Skeletal muscle tissue (tissue), 4 donors: Measurements from ENCODE around the gene MYO3B. TPM values are rescaled to one million over a fixed set of nuclear protein-coding genes. Genes with fewer than 3 reads are reported as not detected.

Source experiments
- H3K27ac ChIP-seq: one replicate; pipeline ENCODE4 v1.7.0; 2013; ENCODE audit warnings: mild to moderate bottlenecking, low read depth, low read length, inconsistent platforms
- H3K27me3 ChIP-seq, 3 donors: one replicate each; pipeline ENCODE4 v1.7.0; 2013; ENCODE audit warnings: low read length in 3 of 3; ENCODE audit not compliant: control insufficient read depth in 3 of 3, insufficient read depth in 3 of 3
- H3K36me3 ChIP-seq, 3 donors: one replicate each; pipeline ENCODE4 v1.7.0; 2013; ENCODE audit warnings: low read length in 3 of 3; ENCODE audit not compliant: control insufficient read depth in 3 of 3, insufficient read depth in 3 of 3
- H3K4me1 ChIP-seq, 3 donors: one replicate each; pipeline ENCODE4 v1.7.0; 2013; ENCODE audit warnings: low read length in 3 of 3, mild to moderate bottlenecking in 3 of 3; ENCODE audit not compliant: control insufficient read depth in 3 of 3, insufficient read depth in 3 of 3
- H3K4me3 ChIP-seq, 3 donors: one replicate each; pipeline ENCODE4 v1.7.0; 2013; ENCODE audit warnings: low read length in 3 of 3
- H3K9ac ChIP-seq, 3 donors: one replicate each; pipeline ENCODE4 v1.7.0; 2013; ENCODE audit warnings: low read length in 3 of 3, mild to moderate bottlenecking in 3 of 3, moderate library complexity in 2 of 3, low read depth in 1 of 3
- H3K9me3 ChIP-seq, 3 donors: one replicate each; pipeline ENCODE4 v1.7.0; 2013; ENCODE audit warnings: low read length in 3 of 3; ENCODE audit not compliant: control insufficient read depth in 3 of 3
- total RNA-seq: library from RNA; depleted of rRNA; stranded (reverse); fragments of >200 nt; gene quantifications from one replicate; pipeline ENCODE4 v1.2.3, GENCODE V29; 2014
- donor health status: Osteomylitis.

MYO3B gene
- total RNA-seq, 1 donor from 2014 or later = under 0.01 TPM

- Histone ChIP-seq H3K36me3 (no peaks in the 10 kb centered on the region), H3K27ac (no peak overlapping the region), H3K27me3 (no peaks in the 10 kb centered on the region), H3K9me3 (no peaks in the 10 kb centered on the region), H3K4me3 (no peak overlapping the region), H3K9ac (no peak overlapping the region), H3K4me1 (no peaks in the 10 kb centered on the region)
Observed at GRCh38 chr2:170306293-170306873, 128.4 kb downstream of the MYO3B start.

DNA sequence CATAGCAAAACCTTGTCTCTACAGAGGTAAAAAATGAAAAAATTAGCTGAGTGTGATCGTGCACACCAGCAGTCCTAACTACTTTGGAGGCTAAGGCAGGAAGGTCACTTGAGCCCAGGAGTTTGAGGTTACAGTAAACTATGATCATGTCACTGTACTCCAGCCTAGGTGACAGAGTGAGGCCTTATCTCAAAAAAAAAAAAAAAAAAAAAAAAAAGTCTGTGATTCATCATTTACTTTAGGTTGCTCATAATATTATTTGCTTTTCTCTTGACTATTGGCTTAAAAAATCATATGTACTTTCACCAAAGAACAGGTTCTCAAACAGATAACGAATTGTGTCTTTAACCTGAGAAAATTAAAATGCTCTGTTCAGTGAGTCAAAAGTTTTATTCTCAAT, 129.1 kb downstream of the MYO3B start:
- Histone ChIP-seq H3K9me3 (no peaks in the 10 kb centered on the region), H3K27ac (no peak overlapping the region), H3K36me3 (no peaks in the 10 kb centered on the region), H3K9ac (no peak overlapping the region), H3K27me3 (no peaks in the 10 kb centered on the region), H3K4me3 (no peak overlapping the region), H3K4me1 (no peaks in the 10 kb centered on the region)

- H3K4me3 ChIP-seq = no peak overlapping the region
- H3K4me1 ChIP-seq = no peaks in the 10 kb centered on the region
- H3K36me3 ChIP-seq = no peaks in the 10 kb centered on the region
- H3K9ac ChIP-seq = no peak overlapping the region
- no peak overlapping the region for H3K27ac ChIP-seq
- no peaks in the 10 kb centered on the region for H3K27me3 ChIP-seq
- no peaks in the 10 kb centered on the region for H3K9me3 ChIP-seq
Observed at GRCh38 chr2:170307555-170308351, 129.8 kb downstream of the MYO3B start.

DNA sequence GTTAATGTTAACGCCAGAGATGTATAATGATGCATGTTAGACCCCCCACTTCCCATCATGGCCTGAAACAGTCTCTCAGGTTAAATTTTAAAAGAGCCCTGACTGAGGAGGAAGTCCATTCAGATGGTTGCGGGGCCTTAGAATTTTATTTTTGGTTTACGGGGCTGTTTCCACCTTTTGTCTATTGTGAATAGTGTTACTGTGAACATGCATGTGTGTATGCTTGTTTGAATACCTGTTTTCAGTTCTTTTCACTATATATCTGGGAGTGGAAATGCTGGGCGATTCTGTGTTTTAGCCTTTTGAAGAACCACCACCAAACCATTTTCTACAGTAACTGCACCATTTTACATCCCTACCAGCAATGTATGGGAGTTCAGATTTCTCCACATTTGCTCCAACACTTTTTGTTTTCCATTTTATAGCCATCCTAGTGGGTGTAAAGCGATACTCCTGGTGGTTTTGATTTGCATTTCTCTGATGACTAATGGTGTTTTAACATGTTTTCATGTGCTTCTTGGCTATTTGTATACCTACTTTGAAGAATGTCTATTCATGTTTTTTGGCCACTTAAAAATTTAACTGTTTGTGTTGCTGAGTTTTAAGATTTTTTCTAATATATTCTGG, 133.0 kb downstream of the MYO3B start:
- Histone ChIP-seq H3K27ac (no peak overlapping the region), H3K9me3 (no peaks in the 10 kb centered on the region), H3K36me3 (no peaks in the 10 kb centered on the region), H3K9ac (no peak overlapping the region), H3K4me3 (no peak overlapping the region), H3K4me1 (no peaks in the 10 kb centered on the region), H3K27me3 (no peaks in the 10 kb centered on the region)

DNA sequence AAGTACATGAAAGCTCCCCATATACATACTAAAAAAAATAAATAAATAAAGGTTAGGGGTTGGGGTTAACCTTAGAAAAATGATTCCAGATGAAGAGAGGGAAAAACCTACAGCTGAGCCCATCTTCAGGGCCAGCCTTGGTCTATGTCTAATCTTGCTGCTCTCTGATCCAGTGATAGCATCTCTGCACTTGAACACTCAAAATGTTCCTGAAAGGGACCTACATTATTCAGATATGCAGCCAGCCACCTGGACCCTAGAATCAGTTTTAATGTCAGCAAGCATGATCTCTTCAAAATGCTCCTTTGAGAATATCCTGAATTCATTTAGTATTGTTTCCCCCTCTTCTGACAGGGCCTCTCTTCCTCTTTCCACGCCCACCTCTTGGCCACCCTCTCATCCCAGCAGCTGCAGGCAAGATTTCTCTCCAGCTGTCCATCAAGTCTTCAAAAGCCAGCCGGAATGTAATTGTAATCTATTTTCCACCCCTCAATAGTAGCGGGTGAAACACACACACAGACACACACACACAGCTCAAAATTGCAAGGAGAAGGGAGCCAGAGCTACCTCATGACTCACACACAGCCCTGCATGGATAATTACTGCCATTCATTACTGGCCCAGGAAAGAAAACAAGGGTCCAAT, 135.5 kb downstream of the MYO3B start:
- no peaks in the 10 kb centered on the region for H3K27me3 ChIP-seq
- H3K4me3 ChIP-seq = no peak overlapping the region
- no peak overlapping the region for H3K27ac ChIP-seq
- H3K9ac ChIP-seq = no peak overlapping the region
- no peaks in the 10 kb centered on the region for H3K4me1 ChIP-seq
- no peaks in the 10 kb centered on the region for H3K36me3 ChIP-seq
- no peaks in the 10 kb centered on the region for H3K9me3 ChIP-seq

GRCh38 chr2:170313992-170314348, 136.0 kb downstream of the MYO3B start:
- Histone ChIP-seq H3K9me3 (no peaks in the 10 kb centered on the region), H3K9ac (no peak overlapping the region), H3K36me3 (no peaks in the 10 kb centered on the region), H3K4me1 (no peaks in the 10 kb centered on the region), H3K27me3 (no peaks in the 10 kb centered on the region), H3K27ac (no peak overlapping the region), H3K4me3 (no peak overlapping the region)

DNA sequence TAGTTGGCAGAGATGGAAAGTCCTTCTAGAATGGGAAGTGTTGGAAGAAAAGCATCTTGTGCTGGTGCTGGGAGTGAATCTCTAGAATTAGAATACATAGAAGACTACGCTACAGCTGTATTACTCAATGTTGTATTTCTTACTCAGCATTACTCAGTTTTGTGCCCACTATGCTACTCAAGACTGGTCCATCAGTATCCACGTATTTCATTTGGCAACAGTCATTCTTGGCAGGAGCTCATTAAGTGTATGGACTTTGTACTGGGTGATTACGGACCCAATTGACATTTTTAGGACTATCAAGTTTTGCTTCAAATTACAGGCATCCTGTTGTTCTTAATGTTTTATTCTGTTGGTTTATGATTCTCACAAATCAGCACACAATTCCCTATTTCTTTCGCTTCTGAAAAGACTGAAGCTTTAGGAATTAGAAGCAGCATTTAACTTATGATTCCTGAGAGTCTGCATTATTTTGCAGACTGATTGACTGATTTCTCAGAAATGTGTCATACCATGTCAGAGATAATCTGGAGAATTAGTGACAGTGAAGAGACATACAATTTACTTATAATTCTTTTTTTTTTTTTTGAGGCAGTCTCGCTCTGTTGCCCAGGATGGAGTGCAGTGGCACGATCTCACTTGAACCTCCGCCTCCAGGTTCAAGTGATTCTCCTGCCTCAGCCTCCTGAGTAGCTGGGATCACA, 136.9 kb downstream of the MYO3B start:
- Histone ChIP-seq H3K9me3 (no peaks in the 10 kb centered on the region), H3K4me3 (no peak overlapping the region), H3K36me3 (no peaks in the 10 kb centered on the region), H3K9ac (no peak overlapping the region), H3K27me3 (no peaks in the 10 kb centered on the region), H3K4me1 (no peaks in the 10 kb centered on the region), H3K27ac (no peak overlapping the region)

DNA sequence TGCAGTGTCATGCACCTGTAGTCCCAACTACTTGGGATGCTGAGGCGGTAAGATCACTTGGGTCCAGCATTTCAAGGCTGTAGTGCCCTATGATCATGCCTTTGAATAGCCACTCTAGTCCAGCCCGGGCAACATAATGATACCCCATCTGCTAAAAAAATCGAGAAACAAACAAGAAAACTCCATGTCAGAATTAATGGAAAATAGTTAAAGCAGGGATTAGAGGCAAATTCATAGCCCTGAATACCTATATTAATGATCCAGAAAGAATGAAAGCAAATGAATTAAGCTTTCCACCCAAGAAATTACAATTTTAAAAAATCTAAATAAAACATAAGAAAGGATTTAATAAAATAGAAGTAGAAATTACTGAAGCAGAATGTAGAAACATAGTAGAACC, 143.0 kb downstream of the MYO3B start:
- H3K36me3 ChIP-seq = no peaks in the 10 kb centered on the region
- no peak overlapping the region for H3K4me3 ChIP-seq
- no peak overlapping the region for H3K9ac ChIP-seq
- H3K27me3 ChIP-seq = no peaks in the 10 kb centered on the region
- no peaks in the 10 kb centered on the region for H3K9me3 ChIP-seq
- H3K4me1 ChIP-seq = no peaks in the 10 kb centered on the region
- H3K27ac ChIP-seq = no peak overlapping the region

- Histone ChIP-seq H3K27ac (no peak overlapping the region), H3K9me3 (no peaks in the 10 kb centered on the region), H3K4me1 (no peaks in the 10 kb centered on the region), H3K9ac (no peak overlapping the region), H3K36me3 (no peaks in the 10 kb centered on the region), H3K27me3 (no peaks in the 10 kb centered on the region), H3K4me3 (no peak overlapping the region)
Observed at GRCh38 chr2:170321526-170321925, 143.6 kb downstream of the MYO3B start.
